ENCODE measurements around the gene TIMP2. TPM values are rescaled to one million over a fixed set of nuclear protein-coding genes. Genes with fewer than 3 reads are reported as not detected.

TIMP2 gene
- total and polyA plus RNA-seq, 2 donors from 2014 or later, result 72.1 to 172 TPM

DNA sequence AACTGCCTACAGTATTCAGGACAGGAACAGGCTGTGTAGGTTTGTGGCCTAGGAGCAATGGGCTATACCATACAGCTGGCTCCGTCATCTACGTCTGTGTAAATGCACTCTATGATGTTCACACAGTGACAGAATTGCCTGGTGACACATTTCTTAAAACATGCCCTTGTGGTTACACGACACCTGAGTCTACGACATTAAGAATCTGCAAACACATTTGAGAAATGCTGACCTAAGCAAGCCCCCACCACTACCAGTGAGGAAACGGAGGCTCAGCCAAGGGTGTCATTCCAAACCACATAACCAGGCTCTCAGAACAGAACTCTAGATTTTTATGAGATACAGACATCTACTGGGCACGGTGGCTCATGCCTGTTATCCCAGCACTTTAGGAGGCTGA, 108.1 kb downstream of the TIMP2 start:
- no peak for DNase-seq
- H3K9ac ChIP-seq (ENCODE audit: low read length in 3 of 3), result no peak overlapping the region
- TF ChIP-seq, protein P1, sequence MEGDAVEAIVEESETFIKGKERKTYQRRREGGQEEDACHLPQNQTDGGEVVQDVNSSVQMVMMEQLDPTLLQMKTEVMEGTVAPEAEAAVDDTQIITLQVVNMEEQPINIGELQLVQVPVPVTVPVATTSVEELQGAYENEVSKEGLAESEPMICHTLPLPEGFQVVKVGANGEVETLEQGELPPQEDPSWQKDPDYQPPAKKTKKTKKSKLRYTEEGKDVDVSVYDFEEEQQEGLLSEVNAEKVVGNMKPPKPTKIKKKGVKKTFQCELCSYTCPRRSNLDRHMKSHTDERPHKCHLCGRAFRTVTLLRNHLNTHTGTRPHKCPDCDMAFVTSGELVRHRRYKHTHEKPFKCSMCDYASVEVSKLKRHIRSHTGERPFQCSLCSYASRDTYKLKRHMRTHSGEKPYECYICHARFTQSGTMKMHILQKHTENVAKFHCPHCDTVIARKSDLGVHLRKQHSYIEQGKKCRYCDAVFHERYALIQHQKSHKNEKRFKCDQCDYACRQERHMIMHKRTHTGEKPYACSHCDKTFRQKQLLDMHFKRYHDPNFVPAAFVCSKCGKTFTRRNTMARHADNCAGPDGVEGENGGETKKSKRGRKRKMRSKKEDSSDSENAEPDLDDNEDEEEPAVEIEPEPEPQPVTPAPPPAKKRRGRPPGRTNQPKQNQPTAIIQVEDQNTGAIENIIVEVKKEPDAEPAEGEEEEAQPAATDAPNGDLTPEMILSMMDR (IDR thresholded peaks at IDR 0.05; ENCODE audit: borderline replicate concordance, extremely low read depth, insufficient read depth), result no peak
- no peak overlapping the region for H3K27ac ChIP-seq (ENCODE audit: low read depth in 2 of 2, low read length in 2 of 2)
- no peak overlapping the region for H3K4me3 ChIP-seq (ENCODE audit: low read length in 3 of 3)
- peaks cover 16 to 72% (median 51%) of the 10 kb centered on the region in 3 donors for H3K36me3 ChIP-seq (ENCODE audit: control insufficient read depth in 2 of 3, insufficient read depth in 3 of 3, low read length in 3 of 3)
- H3K27me3 ChIP-seq (ENCODE audit: control insufficient read depth, insufficient read depth, low read length), result no peaks in the 10 kb centered on the region
- FAIRE-seq, result no peak
- no peaks in the 10 kb centered on the region for H3K9me3 ChIP-seq (ENCODE audit: control insufficient read depth in 2 of 3, insufficient read depth in 1 of 3, low read length in 3 of 3)
- no peaks in the 10 kb centered on the region for H3K4me1 ChIP-seq (ENCODE audit: control insufficient read depth in 2 of 3, insufficient read depth in 2 of 3, low read depth in 1 of 3, low read length in 3 of 3)
- intact Hi-C loops (cut with DNase I), result no loop called here

DNA sequence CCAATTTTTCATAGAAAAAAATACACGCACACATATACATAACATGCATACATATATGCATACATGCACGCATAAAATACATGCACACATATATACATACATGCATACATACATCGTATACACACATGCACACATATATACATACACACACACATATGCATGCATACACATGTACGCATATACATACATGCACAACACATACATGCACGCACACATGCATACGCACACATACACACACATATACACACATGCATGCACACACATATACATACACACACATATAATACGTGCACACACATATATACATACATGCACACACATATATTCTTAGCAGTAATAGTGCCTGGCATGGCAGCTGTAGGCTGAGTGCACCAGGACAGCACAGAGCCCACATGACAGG, 109.5 kb downstream of the TIMP2 start:
- Histone ChIP-seq H3K27me3 (ENCODE audit: control insufficient read depth, insufficient read depth, low read length) (no peaks in the 10 kb centered on the region), H3K27ac (ENCODE audit: low read depth in 2 of 2, low read length in 2 of 2) (no peak overlapping the region), H3K9ac (ENCODE audit: low read length in 3 of 3) (no peak overlapping the region), H3K36me3 (ENCODE audit: control insufficient read depth in 2 of 3, insufficient read depth in 3 of 3, low read length in 3 of 3) (peaks cover 13 to 77% (median 48%) of the 10 kb centered on the region in 3 donors), H3K4me3 (ENCODE audit: low read length in 3 of 3) (no peak overlapping the region), H3K4me1 (ENCODE audit: control insufficient read depth in 2 of 3, insufficient read depth in 2 of 3, low read depth in 1 of 3, low read length in 3 of 3) (no peaks in the 10 kb centered on the region), H3K9me3 (ENCODE audit: control insufficient read depth in 2 of 3, insufficient read depth in 1 of 3, low read length in 3 of 3) (no peaks in the 10 kb centered on the region)
- DNase-seq, result no peak
- intact Hi-C loops (cut with DNase I), result no loop called here
- TF ChIP-seq, protein P1 (IDR thresholded peaks at IDR 0.05; ENCODE audit: borderline replicate concordance, extremely low read depth, insufficient read depth), result no peak
- no peak for FAIRE-seq

DNA sequence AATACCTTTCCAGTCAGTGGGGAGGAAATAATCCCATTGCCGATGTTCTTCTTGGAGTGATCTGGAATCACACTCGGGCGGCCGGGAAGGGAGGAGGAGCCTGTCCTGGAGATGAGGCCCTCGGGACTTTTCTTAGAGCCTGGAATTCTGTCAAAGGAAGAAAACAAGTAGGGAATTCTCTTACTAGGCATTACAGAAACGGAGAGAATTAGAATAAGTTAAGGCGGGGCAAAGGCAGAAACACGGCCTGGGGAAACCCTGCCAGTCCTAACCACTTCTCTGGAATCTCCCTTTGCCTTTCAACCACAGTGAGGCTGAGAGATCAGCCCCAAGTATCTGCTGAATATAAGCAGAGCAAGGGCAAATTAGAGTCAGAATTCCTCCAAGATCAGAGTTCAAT, 112.3 kb downstream of the TIMP2 start:
- Histone ChIP-seq H3K4me3 (ENCODE audit: low read length in 3 of 3) (no peak overlapping the region), H3K36me3 (ENCODE audit: control insufficient read depth in 2 of 3, insufficient read depth in 3 of 3, low read length in 3 of 3) (peaks cover 10 to 81% (median 42%) of the 10 kb centered on the region in 3 donors), H3K4me1 (ENCODE audit: control insufficient read depth in 2 of 3, insufficient read depth in 2 of 3, low read depth in 1 of 3, low read length in 3 of 3) (no peaks in the 10 kb centered on the region), H3K9me3 (ENCODE audit: control insufficient read depth in 2 of 3, insufficient read depth in 1 of 3, low read length in 3 of 3) (no peaks in the 10 kb centered on the region), H3K9ac (ENCODE audit: low read length in 3 of 3) (no peak overlapping the region), H3K27ac (ENCODE audit: low read depth in 2 of 2, low read length in 2 of 2) (no peak overlapping the region), H3K27me3 (ENCODE audit: control insufficient read depth, insufficient read depth, low read length) (no peaks in the 10 kb centered on the region)
- intact Hi-C loops (cut with DNase I), result no loop called here
- TF ChIP-seq, protein P1 (IDR thresholded peaks at IDR 0.05; ENCODE audit: borderline replicate concordance, extremely low read depth, insufficient read depth), result no peak
- DNase-seq (no peak), FAIRE-seq (no peak)

DNA sequence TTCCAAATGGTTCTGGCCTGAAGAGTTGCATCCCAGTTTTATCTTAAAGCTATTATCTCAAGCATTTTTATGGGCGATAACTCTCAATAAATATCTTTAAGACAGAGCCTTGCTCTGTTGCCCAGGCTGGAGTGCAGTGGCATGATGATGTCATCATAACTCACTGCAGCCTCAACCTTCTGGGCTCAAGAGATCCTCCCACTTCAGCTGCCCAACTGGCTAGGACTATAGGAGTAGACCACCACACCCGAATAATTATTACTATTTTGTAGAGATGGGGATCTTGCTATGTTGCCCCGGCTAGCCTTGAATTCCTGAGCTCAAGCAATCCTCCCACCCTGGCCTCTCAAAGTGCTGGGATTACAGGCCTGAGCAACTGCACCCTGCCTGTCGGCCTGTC, 117.0 kb downstream of the TIMP2 start:
- DNase-seq (no peak), FAIRE-seq (no peak)
- peaks cover 2 to 62% (median 40%) of the 10 kb centered on the region in 3 donors for H3K36me3 ChIP-seq (ENCODE audit: control insufficient read depth in 2 of 3, insufficient read depth in 3 of 3, low read length in 3 of 3)
- H3K27ac ChIP-seq (ENCODE audit: low read depth in 2 of 2, low read length in 2 of 2), result no peak overlapping the region
- no peaks in the 10 kb centered on the region for H3K9me3 ChIP-seq (ENCODE audit: control insufficient read depth in 2 of 3, insufficient read depth in 1 of 3, low read length in 3 of 3)
- H3K4me3 ChIP-seq (ENCODE audit: low read length in 3 of 3), result no peak overlapping the region
- TF ChIP-seq, protein P1 (IDR thresholded peaks at IDR 0.05; ENCODE audit: borderline replicate concordance, extremely low read depth, insufficient read depth), result no peak
- H3K27me3 ChIP-seq (ENCODE audit: control insufficient read depth, insufficient read depth, low read length), result no peaks in the 10 kb centered on the region
- no peaks in the 10 kb centered on the region for H3K4me1 ChIP-seq (ENCODE audit: control insufficient read depth in 2 of 3, insufficient read depth in 2 of 3, low read depth in 1 of 3, low read length in 3 of 3)
- no peak overlapping the region for H3K9ac ChIP-seq (ENCODE audit: low read length in 3 of 3)
- intact Hi-C loops (cut with DNase I), result no loop called here

Measured in kidney (tissue), 14 donors.